Measurements from ENCODE around the gene AP2B1.

AP2B1 gene

GRCh38 chr17:35726953-35727460 is 139.9 kb downstream of the AP2B1 start:
- H3K27me3 ChIP-seq (ENCODE audit: low read length), result no peaks in the 10 kb centered on the region
- no peaks in the 10 kb centered on the region for H3K9me2 ChIP-seq (replicated peaks; ENCODE audit: insufficient read depth, low read length)
- H3K9ac ChIP-seq (ENCODE audit: low read length), result no peak overlapping the region
- no peaks in the 10 kb centered on the region for H3K9me3 ChIP-seq (ENCODE audit: insufficient read depth, low read length)
- no peaks in the 10 kb centered on the region for H4K20me1 ChIP-seq (ENCODE audit: low read depth, low read length)
- no peak for TF ChIP-seq CTCF (IDR thresholded peaks at IDR 0.05; ENCODE audit: insufficient read depth, low read length, poor library complexity, severe bottlenecking)
- TF ChIP-seq EZH2phosphoT487 (conservative IDR thresholded peaks at IDR 0.05; ENCODE audit: low read length), result no peak
- H2AFZ ChIP-seq (ENCODE audit: low read depth, low read length, severe bottlenecking), result no peak overlapping the region
- no peak overlapping the region for H3K4me2 ChIP-seq (ENCODE audit: low read depth, low read length, poor library complexity, severe bottlenecking)
- no peaks in the 10 kb centered on the region; the same call in 1 of the 2 replicates for H3K36me3 ChIP-seq (ENCODE audit: low read length)
- no peaks in the 10 kb centered on the region for H3F3A ChIP-seq (ENCODE audit: insufficient read depth)
- no peak overlapping the region for H3K27ac ChIP-seq (ENCODE audit: low read depth, low read length)
- no peak overlapping the region for H3K4me3 ChIP-seq (ENCODE audit: insufficient read depth, low read length, poor library complexity, severe bottlenecking)
- H3K79me2 ChIP-seq (ENCODE audit: insufficient read depth, low read length), result no peaks in the 10 kb centered on the region

- no peak overlapping the region for H3K4me3 ChIP-seq (ENCODE audit: insufficient read depth, low read length, poor library complexity, severe bottlenecking)
- H3F3A ChIP-seq (ENCODE audit: insufficient read depth), result no peaks in the 10 kb centered on the region
- H3K4me2 ChIP-seq (ENCODE audit: low read depth, low read length, poor library complexity, severe bottlenecking), result no peak overlapping the region
- no peaks in the 10 kb centered on the region for H3K9me2 ChIP-seq (replicated peaks; ENCODE audit: insufficient read depth, low read length)
- H3K27me3 ChIP-seq (ENCODE audit: low read length), result no peaks in the 10 kb centered on the region
- H3K36me3 ChIP-seq (ENCODE audit: low read length), result no peaks in the 10 kb centered on the region; the same call in 1 of the 2 replicates
- H3K9me3 ChIP-seq (ENCODE audit: insufficient read depth, low read length), result no peaks in the 10 kb centered on the region
- no peak overlapping the region for H3K9ac ChIP-seq (ENCODE audit: low read length)
- H3K79me2 ChIP-seq (ENCODE audit: insufficient read depth, low read length), result no peaks in the 10 kb centered on the region
- H2AFZ ChIP-seq (ENCODE audit: low read depth, low read length, severe bottlenecking), result no peak overlapping the region
- H4K20me1 ChIP-seq (ENCODE audit: low read depth, low read length), result no peaks in the 10 kb centered on the region
- H3K27ac ChIP-seq (ENCODE audit: low read depth, low read length), result no peak overlapping the region
- TF ChIP-seq CTCF (IDR thresholded peaks at IDR 0.05; ENCODE audit: insufficient read depth, low read length, poor library complexity, severe bottlenecking), result no peak
- no peak for TF ChIP-seq EZH2phosphoT487 (conservative IDR thresholded peaks at IDR 0.05; ENCODE audit: low read length)
Observed at GRCh38 chr17:35727635-35728034, 140.5 kb downstream of the AP2B1 start.

- TF ChIP-seq EZH2phosphoT487 (conservative IDR thresholded peaks at IDR 0.05; ENCODE audit: low read length), result no peak
- no peak for TF ChIP-seq CTCF (IDR thresholded peaks at IDR 0.05; ENCODE audit: insufficient read depth, low read length, poor library complexity, severe bottlenecking)
- H3K9me2 ChIP-seq (replicated peaks; ENCODE audit: insufficient read depth, low read length), result no peaks in the 10 kb centered on the region
Observed at GRCh38 chr17:35728551-35728950, 141.4 kb downstream of the AP2B1 start.

More at GRCh38 chr17:35728551-35728950, 141.4 kb downstream of the AP2B1 start:
- Histone ChIP-seq H3K4me3 (ENCODE audit: insufficient read depth, low read length, poor library complexity, severe bottlenecking) (no peak overlapping the region), H3K27ac (ENCODE audit: low read depth, low read length) (no peak overlapping the region), H3K9ac (ENCODE audit: low read length) (no peak overlapping the region), H2AFZ (ENCODE audit: low read depth, low read length, severe bottlenecking) (no peak overlapping the region), H3K27me3 (ENCODE audit: low read length) (no peaks in the 10 kb centered on the region), H3K9me3 (ENCODE audit: insufficient read depth, low read length) (no peaks in the 10 kb centered on the region), H3K4me2 (ENCODE audit: low read depth, low read length, poor library complexity, severe bottlenecking) (no peak overlapping the region), H3F3A (ENCODE audit: insufficient read depth) (no peaks in the 10 kb centered on the region), H3K79me2 (ENCODE audit: insufficient read depth, low read length) (no peaks in the 10 kb centered on the region), H4K20me1 (ENCODE audit: low read depth, low read length) (no peaks in the 10 kb centered on the region), H3K36me3 (ENCODE audit: low read length) (no peaks in the 10 kb centered on the region; the same call in 1 of the 2 replicates)

Measured in SU-DHL-6 (cell line).